K562 (cell line): ENCODE data around the gene SPEG. TPM values are rescaled to one million over a fixed set of nuclear protein-coding genes. Genes with fewer than 3 reads are reported as not detected.

Experiments used
- ATAC-seq: fragments of 200-7000 bp; cut with Tn5 transposase; 3 replicates; pipeline ENCODE4 v1.9.1; 2020; ENCODE audit warnings: moderate library complexity
- BruUV-seq: library from RNA; stranded (reverse); fragments of 400-500 nt; replicated peaks from 2 replicates; lab custom pipeline; 2021; lab: Mats Ljungman, UMichigan
- CTCF ChIA-PET: fragments of 300-600 bp; formaldehyde crosslinking; extraction: SDS; loops from one replicate; lab custom pipeline; 2021; ENCODE audit warnings: low intra/inter-chr PET ratio; lab: Yijun Ruan, JAX
- POLR2A ChIA-PET: fragments of 300-600, 350-650 bp; sonication (Branson Sonifier 250); formaldehyde crosslinking; extraction: SDS; loops from one replicate; lab custom pipeline; 2021; ENCODE audit warnings: antibody characterized with exemption, inconsistent platforms; lab: Yijun Ruan, JAX
- DNase-seq, 4 experiments: peaks; one replicate each; pipeline versions ENCODE4 v3.0.0 to v3.0.0-alpha.2; 2011 to 2018; ENCODE audit warnings: low spot score in 3 of 4, mixed read lengths in 3 of 4; ENCODE audit errors: extremely low read depth in 1 of 4
- FAIRE-seq: peaks from 2 replicates; lab custom pipeline; 2011; peaks lifted over from hg19 to GRCh38; lab: Jason Lieb, UNC
- H2AFZ ChIP-seq: 2 replicates; pipeline ENCODE4 v1.6.0; 2011; ENCODE audit warnings: low read depth, low read length, control low read depth, inconsistent platforms
- H3K27ac ChIP-seq: fragments of 200-600 bp; 3 replicates; pipeline ENCODE4 v1.8.0; 2011; ENCODE audit warnings: low read depth, mild to moderate bottlenecking, control low read depth, inconsistent platforms, low read length, moderate library complexity, mixed read lengths; ENCODE audit errors: extremely low read depth
- H3K27me3 ChIP-seq, 2 experiments: fragments of 300-600 bp in 1 of 2; 2 replicates in 1 of 2; 3 replicates in 1 of 2; pipeline versions ENCODE4 v1.6.0 to v1.8.0; 2011; ENCODE audit warnings: inconsistent platforms in 2 of 2, low read length in 2 of 2, mild to moderate bottlenecking in 1 of 2, mixed read lengths in 1 of 2, moderate library complexity in 1 of 2; ENCODE audit not compliant: control insufficient read depth in 2 of 2, insufficient read depth in 2 of 2
- H3K36me3 ChIP-seq: fragments of 300-600 bp; 3 replicates; pipeline ENCODE4 v1.8.0; 2011; ENCODE audit warnings: mild to moderate bottlenecking, low read length, inconsistent platforms; ENCODE audit not compliant: control insufficient read depth, insufficient read depth
- H3K4me1 ChIP-seq, 2 experiments: fragments of 200-600 bp in 1 of 2; replicated peaks in 1 of 2; 2 replicates in 1 of 2; 3 replicates in 1 of 2; pipeline versions ENCODE4 v1.5.1 to v1.8.0; 2011; ENCODE audit warnings: inconsistent platforms in 2 of 2, low read length in 2 of 2, mild to moderate bottlenecking in 1 of 2, mixed read lengths in 1 of 2, moderate library complexity in 1 of 2; ENCODE audit not compliant: control insufficient read depth in 2 of 2, insufficient read depth in 2 of 2
- H3K4me2 ChIP-seq: 2 replicates; pipeline ENCODE4 v1.6.1; 2011; ENCODE audit warnings: low read length, control low read depth, inconsistent platforms, mixed read lengths; ENCODE audit not compliant: insufficient read depth
- H3K4me3 ChIP-seq: fragments of 200-600 bp; sonication (generic), shearing (Covaris generic); 2 replicates; pipeline ENCODE4 v1.5.1; 2016; ENCODE audit warnings: control low read depth, inconsistent platforms
- H3K79me2 ChIP-seq: fragments of 200-600 bp; 3 replicates; pipeline ENCODE4 v1.8.0; 2011; ENCODE audit warnings: low read length, inconsistent platforms; ENCODE audit not compliant: control insufficient read depth, insufficient read depth
- H3K9ac ChIP-seq, 2 experiments: 2 replicates each; pipeline versions ENCODE4 v1.6.0 to v1.6.1; 2011; ENCODE audit warnings: low read depth in 2 of 2, low read length in 2 of 2, control low read depth in 1 of 2, inconsistent platforms in 1 of 2, mild to moderate bottlenecking in 1 of 2, mixed read lengths in 1 of 2; ENCODE audit not compliant: insufficient read depth in 1 of 2
- H3K9me1 ChIP-seq: one replicate; pipeline ENCODE4 v1.6.0; 2011; ENCODE audit warnings: inconsistent platforms, mild to moderate bottlenecking, low read length, moderate library complexity; ENCODE audit not compliant: control insufficient read depth, insufficient read depth
- H3K9me3 ChIP-seq: replicated peaks from 2 replicates; pipeline ENCODE4 v1.5.1; 2011; ENCODE audit warnings: low read depth, low read length, inconsistent platforms; ENCODE audit not compliant: control insufficient read depth, insufficient read depth
- H4K20me1 ChIP-seq: replicated peaks from 2 replicates; pipeline ENCODE4 v1.6.1; 2011; ENCODE audit warnings: low read length, inconsistent platforms, mixed read lengths; ENCODE audit not compliant: control insufficient read depth, insufficient read depth
- KDM1A ChIP-seq, 2 experiments: fragments of 450-650 bp; IDR thresholded peaks; 2 replicates each; pipeline ENCODE4 v1.6.1; 2016; ENCODE audit warnings: mild to moderate bottlenecking in 2 of 2
- ZC3H11A ChIP-seq: IDR thresholded peaks from 2 replicates; pipeline ENCODE4 v1.6.1; 2012; ENCODE audit warnings: low read depth, low read length, improper control_type of control experiment
- WGBS: fragments of 100-300 bp; shearing (Covaris generic); methylation state at CpG from one replicate; pipeline ENCODE4 v1.1.6; 2016; ENCODE audit warnings: low coverage, mixed read lengths; ENCODE audit not compliant: insufficient coverage; ENCODE audit errors: missing lambda C conversion rate; 5-methylcytosine and 5-hydroxymethylcytosine counted together
- in situ Hi-C: fragments of 300-500 bp; cut with MboI; formaldehyde crosslinking; loops from 4 replicates; pipeline ENCODE4 v1.15.0; 2018; ENCODE audit warnings: inconsistent platforms, mixed read lengths
- intact Hi-C: fragments of 100-400 bp; cut with micrococcal nuclease; formaldehyde crosslinking; loops from 2 replicates; pipeline ENCODE4 v1.14.2; 2022
- polyA plus RNA-seq, 8 experiments: library from polyadenylated mRNA; depleted of rRNA in 4 of 8; stranded (reverse) in 5 of 8; unstranded in 3 of 8; fragments of >200 nt; fragmentation: Nextera tagmentation in 2 of 8; fragmentation: Illumina TruSeq in 1 of 8; extraction: Ambion mirVana in 2 of 8; extraction: Trizol in 1 of 8; gene quantifications; 2 replicates each; pipeline versions ENCODE4 v1.2.1 to v1.2.3, GENCODE V29; 2011 to 2014; ENCODE audit warnings: inconsistent platforms in 1 of 8, missing spikeins in 1 of 8
- total RNA-seq, 7 experiments: library from RNA; depleted of rRNA in 6 of 7; stranded (reverse); fragments of >200 nt in 6 of 7; fragmentation: Illumina TruSeq in 2 of 7; extraction: Trizol in 2 of 7; gene quantifications; 2 replicates each; pipeline versions ENCODE4 v1.2.1 to v1.2.3, GENCODE V29; 2011 to 2021; ENCODE audit warnings: low replicate concordance in 1 of 7

The SPEG gene
- total and polyA plus RNA-seq, 9 of the 15 experiments (the other 6 are each of a cell fraction or from before 2014, with no cell fraction given), result 0.49 to 8.7 (median 3.0) TPM

GRCh38 chr2:219465659-219466561 is 31.3 kb downstream of the SPEG start:
- H3K27me3 ChIP-seq, result no peaks in the 10 kb centered on the region
- no peaks in the 10 kb centered on the region for H3K9me1 ChIP-seq
- H2AFZ ChIP-seq, result no peak overlapping the region
- ATAC-seq, result no peak
- no peak overlapping the region for H3K4me2 ChIP-seq
- POLR2A ChIA-PET, result no interaction called here
- H3K4me3 ChIP-seq, result no peak overlapping the region
- peaks cover 17 to 53% of the 10 kb centered on the region in 2 experiments for H3K4me1 ChIP-seq
- H3K79me2 ChIP-seq, result no peaks in the 10 kb centered on the region
- no TSS peak for BruUV-seq
- no peaks in the 10 kb centered on the region for H3K9me3 ChIP-seq
- FAIRE-seq, result no peak
- H4K20me1 ChIP-seq, result no peaks in the 10 kb centered on the region
- in situ Hi-C loops, result no loop called here
- DNase-seq, result no peak
- H3K9ac ChIP-seq, result no peak overlapping the region
- intact Hi-C loops, result no loop called here
- CTCF ChIA-PET, result no interaction called here
- no peaks in the 10 kb centered on the region for H3K36me3 ChIP-seq
- H3K27ac ChIP-seq, result no peak overlapping the region
- WGBS, result 75% methylated on average over 10 of the region's 47 CpGs
- TF ChIP-seq KDM1A (IDR thresholded peaks at IDR 0.05) (peak in 1 of 2 experiments; percentile 60; a peak in 2 of 4 replicates), ZC3H11A (no peak)
